SKM-1 treated with dmso at 0.1 percent for 144 hours (cell line): ENCODE measurements around the gene UGT1A5.
"Not testable (repeated sequence)": the region's sequence is repeated elsewhere in the genome, so short reads cannot be mapped to it uniquely, and the experiment has no call there.

Experiments
- DNase-seq: peaks from one replicate; lab custom pipeline; 2025; ENCODE audit not compliant: unreplicated experiment; lab: John Stamatoyannopoulos, UW

The UGT1A5 gene

GRCh38 chr2:233745838-233746237, 33.1 kb downstream of the UGT1A5 start:
- DNase-seq: not testable (repeated sequence)

- DNase-seq: no peak
Measured at GRCh38 chr2:233746475-233747282, 34.0 kb downstream of the UGT1A5 start.

DNA sequence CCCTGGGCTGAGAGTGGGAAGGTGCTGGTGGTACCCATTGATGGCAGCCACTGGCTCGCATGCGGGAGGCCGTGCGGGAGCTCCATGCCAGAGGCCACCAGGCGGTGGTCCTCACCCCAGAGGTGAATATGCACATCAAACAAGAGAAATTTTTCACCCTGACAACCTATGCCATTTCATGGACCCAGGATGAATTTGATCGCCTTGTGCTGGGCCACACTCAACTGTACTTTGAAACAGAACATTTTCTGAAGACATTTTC, 34.5 kb downstream of the UGT1A5 start:
- no peak for DNase-seq

DNA sequence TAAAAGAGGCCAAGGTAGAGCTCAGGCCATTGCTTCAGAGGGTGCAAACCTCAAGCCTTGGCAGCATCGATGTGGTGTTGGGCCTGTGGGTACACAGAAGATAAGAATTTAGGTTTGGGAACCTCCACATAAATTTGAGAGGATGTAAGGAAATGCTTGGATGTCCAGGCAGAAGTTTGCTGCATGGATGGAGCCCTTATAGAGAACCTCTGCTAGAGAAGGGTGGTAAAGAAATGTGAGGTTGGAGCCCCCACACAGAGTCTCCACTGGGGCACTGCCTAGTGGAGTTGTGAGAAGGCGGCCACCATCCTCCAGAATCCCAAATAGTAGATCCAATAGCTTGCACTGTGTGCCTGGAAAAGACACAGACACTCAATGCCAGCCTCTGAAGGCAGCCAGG, 38.0 kb downstream of the UGT1A5 start:
- DNase-seq: not testable (repeated sequence)

- not testable (repeated sequence) for DNase-seq
Measured at GRCh38 chr2:233751212-233752009, 38.7 kb downstream of the UGT1A5 start.

GRCh38 chr2:233754872-233755611, 42.3 kb downstream of the UGT1A5 start:
- no peak for DNase-seq

DNA sequence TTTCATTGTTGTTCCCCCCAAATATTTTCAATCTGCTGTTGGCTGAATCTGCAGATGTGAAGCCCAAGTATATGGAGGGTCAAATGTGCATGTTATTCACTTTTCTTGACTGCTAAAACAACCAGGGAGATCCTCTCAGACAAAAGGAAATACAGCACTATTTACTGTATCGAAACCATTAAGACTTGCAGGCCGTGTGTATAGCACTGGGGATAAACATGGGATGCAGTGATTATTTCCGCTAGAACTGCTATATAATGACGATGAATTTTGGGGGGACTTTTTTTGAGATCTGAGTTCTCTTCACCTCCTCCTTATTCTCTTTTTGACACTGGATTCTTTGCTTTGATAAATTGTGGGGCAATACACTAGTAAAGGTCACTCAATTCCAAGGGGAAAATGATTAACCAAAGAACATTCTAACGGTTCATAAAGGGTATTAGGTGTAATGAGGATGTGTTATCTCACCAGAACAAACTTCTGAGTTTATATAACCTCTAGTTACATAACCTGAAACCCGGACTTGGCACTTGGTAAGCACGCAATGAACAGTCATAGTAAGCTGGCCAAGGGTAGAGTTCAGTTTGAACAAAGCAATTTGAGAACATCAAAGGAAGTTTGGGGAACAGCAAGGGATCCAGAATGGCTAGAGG, 43.8 kb downstream of the UGT1A5 start:
- no peak for DNase-seq

- no peak for DNase-seq
Measured at GRCh38 chr2:233758141-233758540, 45.4 kb downstream of the UGT1A5 start.

DNA sequence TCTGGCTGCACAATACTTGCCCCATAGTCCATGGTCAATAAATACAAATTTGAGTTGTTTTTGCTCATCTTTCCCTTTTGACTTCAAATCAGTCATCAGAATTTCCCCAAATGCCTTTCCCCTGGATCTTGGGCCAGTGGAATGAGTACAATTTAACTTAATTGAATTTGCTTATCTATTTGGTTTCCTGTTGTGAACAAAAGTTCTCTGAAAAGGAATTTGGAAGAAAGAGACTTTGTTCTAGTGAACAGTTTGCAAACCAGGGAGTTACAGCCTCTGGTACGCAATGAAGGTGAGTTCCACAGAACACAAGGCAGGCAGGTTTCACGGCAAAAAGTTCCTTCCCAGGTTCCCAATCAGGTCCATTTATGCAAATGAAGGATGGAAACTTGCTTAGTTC, 46.1 kb downstream of the UGT1A5 start:
- no peak for DNase-seq

DNA sequence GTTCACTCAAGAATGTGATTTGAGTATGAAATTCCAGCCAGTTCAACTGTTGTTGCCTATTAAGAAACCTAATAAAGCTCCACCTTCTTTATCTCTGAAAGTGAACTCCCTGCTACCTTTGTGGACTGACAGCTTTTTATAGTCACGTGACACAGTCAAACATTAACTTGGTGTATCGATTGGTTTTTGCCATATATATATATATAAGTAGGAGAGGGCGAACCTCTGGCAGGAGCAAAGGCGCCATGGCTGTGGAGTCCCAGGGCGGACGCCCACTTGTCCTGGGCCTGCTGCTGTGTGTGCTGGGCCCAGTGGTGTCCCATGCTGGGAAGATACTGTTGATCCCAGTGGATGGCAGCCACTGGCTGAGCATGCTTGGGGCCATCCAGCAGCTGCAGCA, 47.3 kb downstream of the UGT1A5 start, which contains the start of gene UGT1A1:
UGT1A1 (plus strand) TSS at position 228 of the 400 bp plus-strand sequence; CDS start at position 246, 18 bp downstream.
- no peak for DNase-seq

GRCh38 chr2:233761040-233761769, 48.5 kb downstream of the UGT1A5 start:
- no peak for DNase-seq

- no peak for DNase-seq
Measured at GRCh38 chr2:233764264-233764663, 51.6 kb downstream of the UGT1A5 start.

DNA sequence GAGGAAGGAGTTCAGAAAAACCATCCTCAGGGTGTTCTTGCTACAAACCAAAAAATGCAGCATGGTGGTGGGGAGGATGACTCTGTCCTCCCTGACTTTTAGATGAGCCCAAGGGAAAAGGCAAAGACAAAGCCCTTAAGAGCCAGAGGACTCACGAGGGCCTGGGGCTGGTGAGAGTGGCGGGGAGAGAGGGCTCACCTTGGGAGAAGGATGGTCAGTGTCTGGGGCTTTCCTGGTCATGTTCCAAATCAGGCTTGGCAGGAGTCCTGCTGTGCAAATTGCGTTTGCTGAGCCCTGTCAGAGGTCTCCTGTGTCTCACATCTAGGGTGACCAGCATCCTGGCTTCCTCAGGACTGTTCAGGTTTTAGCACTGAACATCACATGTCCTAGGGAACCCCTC, 52.1 kb downstream of the UGT1A5 start:
- DNase-seq: no peak

DNA sequence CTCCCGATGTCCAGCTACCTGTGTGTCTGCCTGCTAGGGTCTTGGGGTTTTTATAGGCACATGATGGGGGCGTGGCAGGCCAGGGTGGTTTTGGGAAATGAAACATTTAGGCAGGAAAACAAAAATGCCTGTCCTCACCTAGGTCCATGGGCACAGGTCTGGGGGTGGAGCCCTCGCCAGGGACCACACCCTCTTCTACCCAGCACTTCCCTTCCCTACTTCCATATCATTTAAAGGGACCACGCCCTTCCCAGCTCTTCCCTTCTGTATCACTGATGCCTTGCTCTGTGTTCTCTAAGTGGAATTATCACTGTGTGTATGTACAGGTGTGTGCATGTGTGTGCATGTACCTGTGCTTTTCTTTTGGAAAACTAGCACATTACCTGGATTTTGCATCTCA, 53.7 kb downstream of the UGT1A5 start:
- DNase-seq: no peak

- DNase-seq: no peak
Measured at GRCh38 chr2:233768076-233768475, 55.4 kb downstream of the UGT1A5 start.

GRCh38 chr2:233769260-233769659, 56.6 kb downstream of the UGT1A5 start:
- DNase-seq: no peak

- DNase-seq: no peak
Measured at GRCh38 chr2:233772153-233772552, 59.4 kb downstream of the UGT1A5 start.

DNA sequence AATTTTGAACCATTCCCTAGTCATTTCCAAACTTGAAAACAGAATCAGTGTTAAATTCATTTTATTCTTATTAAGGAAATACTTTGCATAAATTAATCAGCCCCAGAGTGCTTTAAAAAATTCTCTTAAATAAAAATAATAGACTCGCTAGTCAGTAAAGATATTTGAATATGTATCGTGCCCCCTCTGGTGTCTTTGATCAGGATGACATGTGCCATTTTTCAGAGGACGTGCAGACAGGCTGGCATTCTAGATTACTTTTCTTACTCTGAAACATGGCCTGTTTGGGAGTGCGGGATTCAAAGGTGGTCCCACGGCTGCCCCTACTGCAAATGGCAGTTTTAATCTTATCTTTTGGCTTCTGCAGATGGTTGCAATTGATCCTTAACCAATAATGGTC, 59.9 kb downstream of the UGT1A5 start:
- no peak for DNase-seq

GRCh38 chr2:233773854-233774253, 61.1 kb downstream of the UGT1A5 start:
- DNase-seq: no peak

GRCh38 chr2:233775414-233775813, 62.7 kb downstream of the UGT1A5 start:
- DNase-seq: no peak

DNA sequence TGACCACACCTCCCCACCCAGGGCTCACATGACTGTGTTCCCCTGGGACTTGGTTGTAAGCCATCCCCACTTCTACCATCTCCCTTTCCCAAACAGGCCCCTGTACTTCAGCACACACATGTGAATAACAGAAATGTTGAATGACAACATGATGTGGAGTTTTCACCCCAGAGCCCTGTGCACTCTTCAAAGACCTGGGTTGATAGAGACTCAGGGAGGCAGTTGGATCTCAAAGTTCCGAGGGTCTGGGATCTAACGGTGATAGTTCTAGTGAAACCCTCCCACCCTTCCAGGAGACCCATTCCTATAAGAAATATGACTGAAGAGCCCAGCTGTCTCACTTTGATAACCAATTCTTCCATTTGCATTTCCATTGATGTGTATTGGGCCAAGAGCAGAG, 65.3 kb downstream of the UGT1A5 start, which contains the start of gene MROH2A:
MROH2A (plus strand) TSS at position 301 of the 400 bp plus-strand sequence. CDS start 1,029 bp downstream, outside the sequence.
- DNase-seq: no peak
